Measurements from ENCODE around the gene VAT1L.

VAT1L gene

DNA sequence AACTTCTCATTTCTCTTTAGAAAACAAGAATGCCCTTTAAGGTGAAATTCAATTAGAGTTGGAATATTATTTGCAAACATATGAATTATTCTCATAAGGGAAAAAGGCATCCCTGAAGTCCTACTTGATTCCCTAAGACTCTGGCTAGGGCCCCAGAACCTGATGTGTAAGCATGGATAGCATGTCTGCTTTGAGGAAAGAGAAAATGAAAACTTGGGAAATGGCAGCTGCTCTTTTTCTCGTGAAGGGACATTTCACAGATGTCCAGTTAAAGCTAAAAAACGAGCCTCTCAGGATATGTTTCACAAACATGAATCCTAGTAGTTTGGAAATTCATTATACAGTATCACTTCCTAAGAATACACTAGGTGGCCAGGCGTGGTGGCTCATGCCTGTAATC, 121.7 kb downstream of the VAT1L start:
- no peak overlapping the region for H3K4me3 ChIP-seq (ENCODE audit: low read depth, low read length)
- TF ChIP-seq, protein P1, sequence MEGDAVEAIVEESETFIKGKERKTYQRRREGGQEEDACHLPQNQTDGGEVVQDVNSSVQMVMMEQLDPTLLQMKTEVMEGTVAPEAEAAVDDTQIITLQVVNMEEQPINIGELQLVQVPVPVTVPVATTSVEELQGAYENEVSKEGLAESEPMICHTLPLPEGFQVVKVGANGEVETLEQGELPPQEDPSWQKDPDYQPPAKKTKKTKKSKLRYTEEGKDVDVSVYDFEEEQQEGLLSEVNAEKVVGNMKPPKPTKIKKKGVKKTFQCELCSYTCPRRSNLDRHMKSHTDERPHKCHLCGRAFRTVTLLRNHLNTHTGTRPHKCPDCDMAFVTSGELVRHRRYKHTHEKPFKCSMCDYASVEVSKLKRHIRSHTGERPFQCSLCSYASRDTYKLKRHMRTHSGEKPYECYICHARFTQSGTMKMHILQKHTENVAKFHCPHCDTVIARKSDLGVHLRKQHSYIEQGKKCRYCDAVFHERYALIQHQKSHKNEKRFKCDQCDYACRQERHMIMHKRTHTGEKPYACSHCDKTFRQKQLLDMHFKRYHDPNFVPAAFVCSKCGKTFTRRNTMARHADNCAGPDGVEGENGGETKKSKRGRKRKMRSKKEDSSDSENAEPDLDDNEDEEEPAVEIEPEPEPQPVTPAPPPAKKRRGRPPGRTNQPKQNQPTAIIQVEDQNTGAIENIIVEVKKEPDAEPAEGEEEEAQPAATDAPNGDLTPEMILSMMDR (IDR thresholded peaks at IDR 0.05; ENCODE audit: low read depth, low read length) = no peak

GRCh38 chr16:77912617-77913016, 124.3 kb downstream of the VAT1L start:
- TF ChIP-seq, protein P1 (IDR thresholded peaks at IDR 0.05; ENCODE audit: low read depth, low read length) = no peak

GRCh38 chr16:77913738-77914253, 125.4 kb downstream of the VAT1L start:
- no peak overlapping the region for H3K4me3 ChIP-seq (ENCODE audit: low read depth, low read length)
- TF ChIP-seq, protein P1 (IDR thresholded peaks at IDR 0.05; ENCODE audit: low read depth, low read length) = no peak

More at GRCh38 chr16:77912617-77913016, 124.3 kb downstream of the VAT1L start:
- H3K4me3 ChIP-seq (ENCODE audit: low read depth, low read length) = no peak overlapping the region

- no peak overlapping the region for H3K4me3 ChIP-seq (ENCODE audit: low read depth, low read length)
- TF ChIP-seq, protein P1 (IDR thresholded peaks at IDR 0.05; ENCODE audit: low read depth, low read length) = no peak
These were observed 127.7 kb downstream of the VAT1L start for GRCh38 chr16:77916111-77916510.

DNA sequence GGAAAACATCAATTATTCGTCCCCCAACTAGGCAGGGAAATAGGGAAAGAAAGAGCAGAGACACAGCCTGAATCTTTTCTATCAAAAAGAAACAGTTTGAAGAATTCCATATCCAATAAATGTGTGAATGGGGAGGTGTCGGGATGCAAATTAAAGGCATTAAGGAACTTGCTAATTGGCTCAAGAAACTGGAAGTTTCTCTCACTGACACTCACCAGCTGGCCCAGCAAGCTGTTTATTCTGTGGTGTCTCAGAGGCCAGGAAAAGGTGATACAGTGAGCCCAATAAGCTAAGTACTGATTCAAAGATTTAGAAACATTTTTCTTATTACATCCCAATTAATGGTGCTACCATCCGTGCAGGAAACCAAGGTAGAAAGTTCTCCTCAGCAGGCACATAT, 129.6 kb downstream of the VAT1L start:
- no peak overlapping the region for H3K4me3 ChIP-seq (ENCODE audit: low read depth, low read length)

DNA sequence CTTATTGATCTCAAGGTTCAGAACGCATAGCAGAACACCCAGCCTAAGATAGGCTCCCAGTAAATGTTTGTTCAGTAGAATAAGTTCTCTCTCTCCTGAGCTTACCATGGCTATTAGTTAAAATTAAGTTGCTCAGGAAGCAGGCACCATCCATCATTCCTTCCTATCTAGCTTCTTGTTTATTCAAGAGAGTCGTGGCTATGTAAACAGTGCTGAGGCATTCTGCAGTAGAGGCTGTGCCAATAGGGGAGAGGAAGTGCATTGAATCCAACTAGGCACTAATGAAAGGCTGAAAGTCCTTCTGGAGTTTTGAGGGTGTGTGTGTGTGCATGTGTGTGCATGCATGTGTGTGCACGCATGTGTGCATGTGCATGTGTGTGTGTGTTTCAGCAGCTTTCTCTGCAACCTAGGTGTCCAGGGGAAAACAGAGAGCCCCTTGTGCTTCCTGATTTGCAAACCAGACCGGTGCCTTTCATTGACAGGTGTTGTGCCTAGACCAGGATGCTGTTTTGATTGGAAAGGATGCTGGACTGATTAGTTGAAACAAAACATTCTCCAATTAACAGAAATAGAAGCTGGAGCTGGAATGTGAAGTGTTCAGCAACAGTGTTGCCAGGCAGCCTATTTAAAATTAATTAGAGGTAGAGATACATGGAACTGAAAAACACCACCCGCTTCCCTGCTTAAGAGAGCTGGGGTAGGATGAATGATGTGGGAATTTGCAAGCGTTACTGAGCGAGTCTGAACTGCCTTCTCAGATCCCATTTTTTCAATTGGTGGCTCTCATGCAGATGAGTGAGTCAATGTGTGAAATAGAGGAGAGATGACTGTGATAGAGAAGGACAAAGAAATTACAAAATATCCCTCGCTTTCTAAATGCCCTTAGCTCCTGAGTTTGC, 130.7 kb downstream of the VAT1L start:
- H3K4me3 ChIP-seq (ENCODE audit: low read depth, low read length) = 0 out of 2 replicates have a peak overlapping the region, but pooled peaks have one; percentile 4
- TF ChIP-seq, protein P1 (IDR thresholded peaks at IDR 0.05; ENCODE audit: low read depth, low read length) = no peak

More for the DNA sequence above, 129.6 kb downstream of the VAT1L start:
- TF ChIP-seq, protein P1 (IDR thresholded peaks at IDR 0.05; ENCODE audit: low read depth, low read length) = no peak

Data from WI38 (cell line).